Loucy (cell line): ENCODE data around the gene KCNT2.

Experiments used
- H2AFZ ChIP-seq: fragments of 200-600 bp; sonication (generic); 2 replicates; pipeline ENCODE4 v1.6.0; 2016; ENCODE audit warnings: antibody characterized with exemption, mild to moderate bottlenecking, low read length, moderate library complexity
- H3F3A ChIP-seq: fragments of 200-600 bp; 2 replicates; pipeline ENCODE4 v1.6.0; 2016; ENCODE audit warnings: antibody characterized with exemption, low read depth, mild to moderate bottlenecking
- H3K27me3 ChIP-seq: fragments of 200-600 bp; sonication (generic); 2 replicates; pipeline ENCODE4 v1.6.1; 2014; ENCODE audit warnings: low read length, mild to moderate bottlenecking; ENCODE audit not compliant: insufficient read depth, poor library complexity, severe bottlenecking
- H3K36me3 ChIP-seq: fragments of 200-600 bp; sonication (generic); 2 replicates; pipeline ENCODE4 v1.6.1; 2016; ENCODE audit warnings: low read length; ENCODE audit not compliant: insufficient read depth
- H3K4me1 ChIP-seq: fragments of 200-600 bp; sonication (generic); 2 replicates; pipeline ENCODE4 v1.5.1; 2014; ENCODE audit warnings: low read length, mild to moderate bottlenecking; ENCODE audit not compliant: insufficient read depth, poor library complexity, severe bottlenecking
- H3K4me2 ChIP-seq: fragments of 200-600 bp; sonication (generic); 2 replicates; pipeline ENCODE4 v1.6.0; 2014; ENCODE audit warnings: antibody characterized with exemption, low read length, low read depth, mild to moderate bottlenecking; ENCODE audit not compliant: poor library complexity, severe bottlenecking
- H3K4me3 ChIP-seq: fragments of 200-600 bp; sonication (generic); 2 replicates; pipeline ENCODE4 v1.5.1; 2014; ENCODE audit warnings: low read length, mild to moderate bottlenecking, mixed read lengths; ENCODE audit not compliant: poor library complexity, severe bottlenecking
- H3K79me2 ChIP-seq: fragments of 200-600 bp; sonication (generic); 2 replicates; pipeline ENCODE4 v1.6.1; 2014; ENCODE audit warnings: low read length; ENCODE audit not compliant: insufficient read depth
- H3K9ac ChIP-seq: fragments of 200-600 bp; sonication (generic); 2 replicates; pipeline ENCODE4 v1.6.0; 2014; ENCODE audit warnings: mild to moderate bottlenecking, low read depth, low read length, moderate library complexity; ENCODE audit not compliant: poor library complexity, severe bottlenecking
- H3K9me2 ChIP-seq: fragments of 200-600 bp; sonication (generic); replicated peaks from 2 replicates; pipeline ENCODE4 v1.6.1; 2016; ENCODE audit warnings: low read depth, low read length, mixed read lengths
- H3K9me3 ChIP-seq: fragments of 200-600 bp; sonication (generic); 2 replicates; pipeline ENCODE4 v1.6.1; 2014; ENCODE audit warnings: mild to moderate bottlenecking, antibody characterized with exemption, low read length, low read depth; ENCODE audit not compliant: insufficient read depth
- H4K20me1 ChIP-seq: fragments of 200-600 bp; sonication (generic); 2 replicates; pipeline ENCODE4 v1.6.0; 2014; ENCODE audit warnings: antibody characterized with exemption, low read length, mild to moderate bottlenecking; ENCODE audit not compliant: insufficient read depth, poor library complexity, severe bottlenecking
- EZH2phosphoT487 ChIP-seq: fragments of 200-600 bp; IDR thresholded peaks from 2 replicates; pipeline ENCODE4 v1.6.1; 2018; ENCODE audit warnings: antibody characterized with exemption, mild to moderate bottlenecking, moderate library complexity, borderline replicate concordance
- TF ChIP-seq, protein P1 (sequence below): fragments of 200-600 bp; sonication (generic); conservative IDR thresholded peaks from 2 replicates; pipeline ENCODE4 v1.5.1; 2014; ENCODE audit warnings: mild to moderate bottlenecking, antibody characterized with exemption, low read length

Gene KCNT2

GRCh38 chr1:196538473-196538872 lies 69.8 kb downstream of the KCNT2 start:
- Histone ChIP-seq H3K79me2 (no peaks in the 10 kb centered on the region), H3K9me3 (peaks cover 11% of the 10 kb centered on the region)
- TF ChIP-seq, protein P1, sequence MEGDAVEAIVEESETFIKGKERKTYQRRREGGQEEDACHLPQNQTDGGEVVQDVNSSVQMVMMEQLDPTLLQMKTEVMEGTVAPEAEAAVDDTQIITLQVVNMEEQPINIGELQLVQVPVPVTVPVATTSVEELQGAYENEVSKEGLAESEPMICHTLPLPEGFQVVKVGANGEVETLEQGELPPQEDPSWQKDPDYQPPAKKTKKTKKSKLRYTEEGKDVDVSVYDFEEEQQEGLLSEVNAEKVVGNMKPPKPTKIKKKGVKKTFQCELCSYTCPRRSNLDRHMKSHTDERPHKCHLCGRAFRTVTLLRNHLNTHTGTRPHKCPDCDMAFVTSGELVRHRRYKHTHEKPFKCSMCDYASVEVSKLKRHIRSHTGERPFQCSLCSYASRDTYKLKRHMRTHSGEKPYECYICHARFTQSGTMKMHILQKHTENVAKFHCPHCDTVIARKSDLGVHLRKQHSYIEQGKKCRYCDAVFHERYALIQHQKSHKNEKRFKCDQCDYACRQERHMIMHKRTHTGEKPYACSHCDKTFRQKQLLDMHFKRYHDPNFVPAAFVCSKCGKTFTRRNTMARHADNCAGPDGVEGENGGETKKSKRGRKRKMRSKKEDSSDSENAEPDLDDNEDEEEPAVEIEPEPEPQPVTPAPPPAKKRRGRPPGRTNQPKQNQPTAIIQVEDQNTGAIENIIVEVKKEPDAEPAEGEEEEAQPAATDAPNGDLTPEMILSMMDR = no peak
- no peak for TF ChIP-seq EZH2phosphoT487

GRCh38 chr1:196535727-196536126 lies 72.5 kb downstream of the KCNT2 start:
- H3K79me2 ChIP-seq = no peaks in the 10 kb centered on the region
- no peak for TF ChIP-seq EZH2phosphoT487
- TF ChIP-seq, protein P1 = no peak
- H3K4me1 ChIP-seq = no peaks in the 10 kb centered on the region
- no peak overlapping the region for H3K4me2 ChIP-seq
- no peaks in the 10 kb centered on the region for H4K20me1 ChIP-seq
- no peaks in the 10 kb centered on the region for H3K36me3 ChIP-seq
- H2AFZ ChIP-seq = no peak overlapping the region
- no peak overlapping the region for H3K9ac ChIP-seq
- no peaks in the 10 kb centered on the region for H3K9me2 ChIP-seq
- H3F3A ChIP-seq = no peaks in the 10 kb centered on the region
- H3K4me3 ChIP-seq = no peak overlapping the region
- H3K27me3 ChIP-seq = no peaks in the 10 kb centered on the region
- peaks cover 11% of the 10 kb centered on the region for H3K9me3 ChIP-seq

More at GRCh38 chr1:196538473-196538872, 69.8 kb downstream of the KCNT2 start:
- H3K36me3 ChIP-seq = no peaks in the 10 kb centered on the region
- H2AFZ ChIP-seq = no peak overlapping the region
- no peaks in the 10 kb centered on the region for H3K9me2 ChIP-seq
- H4K20me1 ChIP-seq = no peaks in the 10 kb centered on the region
- no peaks in the 10 kb centered on the region for H3F3A ChIP-seq
- no peak overlapping the region for H3K9ac ChIP-seq
- no peak overlapping the region for H3K4me3 ChIP-seq
- H3K4me1 ChIP-seq = no peaks in the 10 kb centered on the region
- H3K4me2 ChIP-seq = no peak overlapping the region
- H3K27me3 ChIP-seq = no peaks in the 10 kb centered on the region

- no peaks in the 10 kb centered on the region for H3F3A ChIP-seq
- H3K9me2 ChIP-seq = no peaks in the 10 kb centered on the region
- no peak overlapping the region for H2AFZ ChIP-seq
- no peak overlapping the region for H3K4me3 ChIP-seq
- no peak for TF ChIP-seq EZH2phosphoT487
- TF ChIP-seq, protein P1 = no peak
- no peak overlapping the region for H3K9ac ChIP-seq
- H3K4me2 ChIP-seq = no peak overlapping the region
- H3K9me3 ChIP-seq = peaks cover 11% of the 10 kb centered on the region
- H3K36me3 ChIP-seq = no peaks in the 10 kb centered on the region
- H3K79me2 ChIP-seq = no peaks in the 10 kb centered on the region
- H3K4me1 ChIP-seq = no peaks in the 10 kb centered on the region
- H4K20me1 ChIP-seq = no peaks in the 10 kb centered on the region
- H3K27me3 ChIP-seq = no peaks in the 10 kb centered on the region
Observed at GRCh38 chr1:196531737-196532524, 76.3 kb downstream of the KCNT2 start.
